ENCODE measurements around the gene NT5C3B. TPM values are rescaled to one million over a fixed set of nuclear protein-coding genes. Genes with fewer than 3 reads are reported as not detected.

The NT5C3B gene
- total and polyA plus RNA-seq, 8 donors: 30.6 to 101 (median 88.6) TPM

- intact Hi-C loops (cut with DNase I): no loop called here
- Histone ChIP-seq H3K9me3 (no peaks in the 10 kb centered on the region), H3K27me3 (no peaks in the 10 kb centered on the region), H3K4me3 (no peak overlapping the region), H3K36me3 (no peaks in the 10 kb centered on the region), H3K27ac (peak overlapping the region; percentile 68 to 72), H3K4me1 (peaks cover 16 to 20% of the 10 kb centered on the region in 2 donors)
- peak in 3 of 4 donors; percentile 72 to 87 (median 72) for DNase-seq
- no peak for TF ChIP-seq CTCF (IDR thresholded peaks at IDR 0.05)
- ATAC-seq: peak; percentile 90
Measured at GRCh38 chr17:41792845-41793783, 42.9 kb downstream of the NT5C3B start.

GRCh38 chr17:41787021-41787418, 49.0 kb downstream of the NT5C3B start:
- Histone ChIP-seq H3K27me3 (peaks cover 0 to 28% of the 10 kb centered on the region in 2 donors), H3K9me3 (no peaks in the 10 kb centered on the region), H3K4me1 (peaks cover 12 to 51% of the 10 kb centered on the region in 2 donors), H3K36me3 (no peaks in the 10 kb centered on the region), H3K4me3 (peak overlapping the region in 1 of 2 donors; percentile 57), H3K27ac (peak overlapping the region; percentile 42 to 51)
- no peak for TF ChIP-seq CTCF (IDR thresholded peaks at IDR 0.05)
- intact Hi-C loops (cut with DNase I): no loop called here
- DNase-seq (no peak), ATAC-seq (no peak)

GRCh38 chr17:41786227-41787020, 49.6 kb downstream of the NT5C3B start, which contains the start of gene JUP:
TSS of gene JUP (minus strand) at chr17:41786711. CDS start at chr17:41771854, 14,857 bp downstream.
- Histone ChIP-seq H3K27ac (peak within 1 kb of the TSS; percentile 86 to 91), H3K9me3 (no peaks in the 10 kb centered on the region), H3K27me3 (peaks cover 0 to 28% of the 10 kb centered on the region in 2 donors), H3K4me1 (peaks cover 18 to 57% of the 10 kb centered on the region in 2 donors), H3K4me3 (peak within 1 kb of the TSS; percentile 57), H3K36me3 (no peaks in the 10 kb centered on the region)
- TF ChIP-seq CTCF (IDR thresholded peaks at IDR 0.05): peak; percentile 52 to 59
- ATAC-seq (peak; percentile 93), DNase-seq (peak; percentile 97 to 99 (median 98))
- intact Hi-C loops (cut with DNase I): no loop called here

GRCh38 chr17:41785859-41786226, 50.2 kb downstream of the NT5C3B start:
- intact Hi-C loops (cut with DNase I): no loop called here
- no peaks in the 10 kb centered on the region for H3K9me3 ChIP-seq
- peak overlapping the region; percentile 86 to 91 for H3K27ac ChIP-seq
- peak in 3 of 4 donors; percentile 70 to 89 (median 82) for DNase-seq
- no peak for TF ChIP-seq CTCF (IDR thresholded peaks at IDR 0.05)
- no peaks in the 10 kb centered on the region for H3K36me3 ChIP-seq
- peaks cover 20 to 61% of the 10 kb centered on the region in 2 donors for H3K4me1 ChIP-seq
- peak; percentile 51 for ATAC-seq
- peaks cover 0 to 28% of the 10 kb centered on the region in 2 donors for H3K27me3 ChIP-seq
- peak overlapping the region; percentile 57 for H3K4me3 ChIP-seq

Data from left lung (tissue), 10 donors.